ENCODE measurements around the gene KRTAP10-11.

DNA sequence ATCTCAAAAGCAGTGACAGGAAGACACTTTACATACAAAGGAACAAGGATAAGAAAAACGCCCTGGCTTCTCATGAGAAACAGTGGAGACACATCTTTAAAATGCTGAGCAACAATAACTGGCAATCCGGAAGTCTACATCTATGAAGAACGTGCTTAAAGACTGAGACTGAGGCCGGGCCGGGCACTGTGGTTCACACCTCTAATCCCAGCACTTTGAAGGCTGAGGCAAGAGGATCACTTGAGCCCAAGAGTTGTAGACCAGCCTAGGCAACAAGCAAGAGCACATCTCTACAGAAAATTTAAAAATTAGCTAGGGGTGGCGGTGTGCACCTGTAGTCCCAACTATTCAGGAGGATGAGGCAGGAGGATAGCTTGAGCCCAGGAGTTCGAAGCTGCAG, 37.9 kb downstream of the KRTAP10-11 start:
- TF ChIP-seq CTCF (IDR thresholded peaks at IDR 0.05) (no peak), POLR2A (IDR thresholded peaks at IDR 0.05) (no peak), EP300 (IDR thresholded peaks at IDR 0.05) (no peak)

Measured in tibial nerve (tissue), 4 donors.